ENCODE measurements around the gene AMIGO1.

AMIGO1 gene

GRCh38 chr1:109531826-109532364 is 22.4 kb upstream of the AMIGO1 start:
- DNase-seq = no peak

- DNase-seq = no peak
These were observed 21.9 kb upstream of the AMIGO1 start for GRCh38 chr1:109531380-109531779.

- no peak for DNase-seq
These were observed 21.0 kb upstream of the AMIGO1 start for GRCh38 chr1:109530457-109531087.

GRCh38 chr1:109529881-109530456 is 20.4 kb upstream of the AMIGO1 start:
- no peak for DNase-seq

- DNase-seq = no peak
These were observed 19.2 kb upstream of the AMIGO1 start for GRCh38 chr1:109528712-109529111.

GRCh38 chr1:109527846-109528695 is 18.5 kb upstream of the AMIGO1 start:
- DNase-seq = no peak

GRCh38 chr1:109527098-109527811 is 17.7 kb upstream of the AMIGO1 start:
- DNase-seq = no peak

GRCh38 chr1:109523706-109524105 is 14.2 kb upstream of the AMIGO1 start:
- DNase-seq = no peak

- no peak for DNase-seq
These were observed 12.5 kb upstream of the AMIGO1 start for GRCh38 chr1:109522026-109522425.

- DNase-seq = no peak
These were observed 11.8 kb upstream of the AMIGO1 start for GRCh38 chr1:109521002-109521951.

GRCh38 chr1:109517337-109517736 is 7.8 kb upstream of the AMIGO1 start:
- no peak for DNase-seq

- no peak for DNase-seq
These were observed 7.3 kb upstream of the AMIGO1 start for GRCh38 chr1:109516872-109517271.

GRCh38 chr1:109514846-109515245 is 5.3 kb upstream of the AMIGO1 start:
- DNase-seq = no peak

- no peak for DNase-seq
These were observed 3.7 kb upstream of the AMIGO1 start for GRCh38 chr1:109513110-109513710.

- no peak for DNase-seq
These were observed 703 bp downstream of the AMIGO1 start for GRCh38 chr1:109508873-109509175.

GRCh38 chr1:109508001-109508872 is 1.3 kb downstream of the AMIGO1 start:
- DNase-seq = no peak

- no peak for DNase-seq
These were observed 4.6 kb downstream of the AMIGO1 start for GRCh38 chr1:109504974-109505373.

GRCh38 chr1:109503935-109504334 is 5.6 kb downstream of the AMIGO1 start:
- DNase-seq = no peak

- peak in 1 of 4 experiments; percentile 10 for DNase-seq
These were observed 7.1 kb downstream of the AMIGO1 start for GRCh38 chr1:109502364-109502851.

- DNase-seq = no peak
These were observed 7.7 kb downstream of the AMIGO1 start for GRCh38 chr1:109501644-109502363.

Measured in activated CD4-positive, CD25-positive, alpha-beta regulatory T cell (primary cell).